HL-60 (cell line): ENCODE data around the gene SLC10A7.

Experiments
- DNase-seq, 2 experiments: peaks; one replicate each; pipeline ENCODE4 v3.0.0-alpha.2; 2010 to 2020; ENCODE audit warnings: low read depth in 1 of 2, low spot score in 1 of 2
- H3K27ac ChIP-seq: fragments of 250-450 bp; sonication (Bioruptor Pico); replicated peaks from 2 replicates; pipeline ENCODE4 v1.5.1; 2020; ENCODE audit warnings: mild to moderate bottlenecking, moderate library complexity
- H3K27me3 ChIP-seq: fragments of 250-450 bp; sonication (Bioruptor Pico); 2 replicates; pipeline ENCODE4 v1.5.1; 2021; ENCODE audit warnings: mild to moderate bottlenecking, moderate library complexity; ENCODE audit not compliant: insufficient read depth, poor library complexity, severe bottlenecking
- H3K4me3 ChIP-seq: replicated peaks from 2 replicates; pipeline ENCODE4 v1.5.1; 2011; ENCODE audit warnings: mild to moderate bottlenecking, control low read depth, low read length; ENCODE audit not compliant: insufficient read depth
- GABPA ChIP-seq: IDR thresholded peaks from 2 replicates; pipeline ENCODE4 v1.6.1; 2012; ENCODE audit warnings: low read depth
- POLR2AphosphoS5 ChIP-seq: IDR thresholded peaks from 2 replicates; pipeline ENCODE4 v1.6.1; 2012; ENCODE audit warnings: low read depth
- SPI1 ChIP-seq: IDR thresholded peaks from 2 replicates; pipeline ENCODE4 v1.6.1; 2012; ENCODE audit warnings: low read depth, mild to moderate bottlenecking, borderline replicate concordance
- TF ChIP-seq, protein P1 (sequence below): IDR thresholded peaks from 2 replicates; pipeline ENCODE4 v1.6.1; 2012; ENCODE audit warnings: low read depth; ENCODE audit not compliant: insufficient replicate concordance
- TF ChIP-seq, protein P2 (sequence below): IDR thresholded peaks from one replicate; pipeline ENCODE4 v1.5.1; 2011; ENCODE audit warnings: low read length, control low read depth, inconsistent platforms; ENCODE audit not compliant: insufficient read depth

SLC10A7 gene

GRCh38 chr4:146283758-146284651 lies 237.7 kb downstream of the SLC10A7 start:
- DNase-seq: no peak
- Histone ChIP-seq H3K27me3 (no peaks in the 10 kb centered on the region), H3K27ac (no peak overlapping the region), H3K4me3 (no peak overlapping the region)
- no peak for TF ChIP-seq POLR2AphosphoS5

- no peak for DNase-seq
- no peak overlapping the region for H3K4me3 ChIP-seq
- H3K27ac ChIP-seq: no peak overlapping the region
- no peaks in the 10 kb centered on the region for H3K27me3 ChIP-seq
- TF ChIP-seq, protein P1, sequence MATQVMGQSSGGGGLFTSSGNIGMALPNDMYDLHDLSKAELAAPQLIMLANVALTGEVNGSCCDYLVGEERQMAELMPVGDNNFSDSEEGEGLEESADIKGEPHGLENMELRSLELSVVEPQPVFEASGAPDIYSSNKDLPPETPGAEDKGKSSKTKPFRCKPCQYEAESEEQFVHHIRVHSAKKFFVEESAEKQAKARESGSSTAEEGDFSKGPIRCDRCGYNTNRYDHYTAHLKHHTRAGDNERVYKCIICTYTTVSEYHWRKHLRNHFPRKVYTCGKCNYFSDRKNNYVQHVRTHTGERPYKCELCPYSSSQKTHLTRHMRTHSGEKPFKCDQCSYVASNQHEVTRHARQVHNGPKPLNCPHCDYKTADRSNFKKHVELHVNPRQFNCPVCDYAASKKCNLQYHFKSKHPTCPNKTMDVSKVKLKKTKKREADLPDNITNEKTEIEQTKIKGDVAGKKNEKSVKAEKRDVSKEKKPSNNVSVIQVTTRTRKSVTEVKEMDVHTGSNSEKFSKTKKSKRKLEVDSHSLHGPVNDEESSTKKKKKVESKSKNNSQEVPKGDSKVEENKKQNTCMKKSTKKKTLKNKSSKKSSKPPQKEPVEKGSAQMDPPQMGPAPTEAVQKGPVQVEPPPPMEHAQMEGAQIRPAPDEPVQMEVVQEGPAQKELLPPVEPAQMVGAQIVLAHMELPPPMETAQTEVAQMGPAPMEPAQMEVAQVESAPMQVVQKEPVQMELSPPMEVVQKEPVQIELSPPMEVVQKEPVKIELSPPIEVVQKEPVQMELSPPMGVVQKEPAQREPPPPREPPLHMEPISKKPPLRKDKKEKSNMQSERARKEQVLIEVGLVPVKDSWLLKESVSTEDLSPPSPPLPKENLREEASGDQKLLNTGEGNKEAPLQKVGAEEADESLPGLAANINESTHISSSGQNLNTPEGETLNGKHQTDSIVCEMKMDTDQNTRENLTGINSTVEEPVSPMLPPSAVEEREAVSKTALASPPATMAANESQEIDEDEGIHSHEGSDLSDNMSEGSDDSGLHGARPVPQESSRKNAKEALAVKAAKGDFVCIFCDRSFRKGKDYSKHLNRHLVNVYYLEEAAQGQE: no peak
- TF ChIP-seq POLR2AphosphoS5 (no peak), SPI1 (no peak), GABPA (no peak)
- TF ChIP-seq, protein P2, sequence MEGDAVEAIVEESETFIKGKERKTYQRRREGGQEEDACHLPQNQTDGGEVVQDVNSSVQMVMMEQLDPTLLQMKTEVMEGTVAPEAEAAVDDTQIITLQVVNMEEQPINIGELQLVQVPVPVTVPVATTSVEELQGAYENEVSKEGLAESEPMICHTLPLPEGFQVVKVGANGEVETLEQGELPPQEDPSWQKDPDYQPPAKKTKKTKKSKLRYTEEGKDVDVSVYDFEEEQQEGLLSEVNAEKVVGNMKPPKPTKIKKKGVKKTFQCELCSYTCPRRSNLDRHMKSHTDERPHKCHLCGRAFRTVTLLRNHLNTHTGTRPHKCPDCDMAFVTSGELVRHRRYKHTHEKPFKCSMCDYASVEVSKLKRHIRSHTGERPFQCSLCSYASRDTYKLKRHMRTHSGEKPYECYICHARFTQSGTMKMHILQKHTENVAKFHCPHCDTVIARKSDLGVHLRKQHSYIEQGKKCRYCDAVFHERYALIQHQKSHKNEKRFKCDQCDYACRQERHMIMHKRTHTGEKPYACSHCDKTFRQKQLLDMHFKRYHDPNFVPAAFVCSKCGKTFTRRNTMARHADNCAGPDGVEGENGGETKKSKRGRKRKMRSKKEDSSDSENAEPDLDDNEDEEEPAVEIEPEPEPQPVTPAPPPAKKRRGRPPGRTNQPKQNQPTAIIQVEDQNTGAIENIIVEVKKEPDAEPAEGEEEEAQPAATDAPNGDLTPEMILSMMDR: no peak
Measured at GRCh38 chr4:146282657-146283056, 239.1 kb downstream of the SLC10A7 start.

DNA sequence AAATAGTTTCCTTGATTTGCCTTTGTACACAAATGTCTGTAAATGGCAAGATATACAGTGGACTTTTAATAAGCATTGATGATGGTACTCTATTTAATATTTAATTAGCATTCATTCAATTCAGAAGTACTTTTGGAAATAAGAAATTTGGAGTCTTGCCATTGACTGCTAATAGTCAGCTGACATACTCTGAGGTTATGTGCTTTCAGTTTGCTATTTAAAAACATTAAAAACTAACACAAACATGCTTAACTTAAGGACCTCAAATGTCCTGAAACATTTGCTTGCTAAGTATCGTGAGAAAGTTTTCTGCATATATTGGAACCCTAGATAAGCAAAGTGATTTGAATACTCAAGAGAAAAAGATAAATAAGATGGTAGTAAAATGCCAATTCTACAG lies 242.8 kb downstream of the SLC10A7 start:
- no peak overlapping the region for H3K4me3 ChIP-seq
- H3K27me3 ChIP-seq: no peaks in the 10 kb centered on the region
- TF ChIP-seq GABPA: no peak
- no peak for TF ChIP-seq SPI1
- TF ChIP-seq POLR2AphosphoS5: no peak
- TF ChIP-seq, protein P2: no peak
- TF ChIP-seq, protein P1: no peak
- DNase-seq: no peak
- no peak overlapping the region for H3K27ac ChIP-seq

- no peak for TF ChIP-seq GABPA
- peak; percentile 57; the same call in 1 of the 2 replicates for TF ChIP-seq SPI1
- TF ChIP-seq, protein P1: no peak
- TF ChIP-seq POLR2AphosphoS5: no peak
- TF ChIP-seq, protein P2: no peak
- H3K27ac ChIP-seq: no peak overlapping the region
- DNase-seq: peak; percentile 43 to 52
- H3K27me3 ChIP-seq: no peaks in the 10 kb centered on the region
- H3K4me3 ChIP-seq: no peak overlapping the region
Measured at GRCh38 chr4:146275370-146275769, 246.4 kb downstream of the SLC10A7 start.
